Measurements from ENCODE around the gene UXT.
"Not testable (repeated sequence)": the region's sequence is repeated elsewhere in the genome, so short reads cannot be mapped to it uniquely, and the experiment has no call there.

UXT gene, protein sequence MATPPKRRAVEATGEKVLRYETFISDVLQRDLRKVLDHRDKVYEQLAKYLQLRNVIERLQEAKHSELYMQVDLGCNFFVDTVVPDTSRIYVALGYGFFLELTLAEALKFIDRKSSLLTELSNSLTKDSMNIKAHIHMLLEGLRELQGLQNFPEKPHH

DNA sequence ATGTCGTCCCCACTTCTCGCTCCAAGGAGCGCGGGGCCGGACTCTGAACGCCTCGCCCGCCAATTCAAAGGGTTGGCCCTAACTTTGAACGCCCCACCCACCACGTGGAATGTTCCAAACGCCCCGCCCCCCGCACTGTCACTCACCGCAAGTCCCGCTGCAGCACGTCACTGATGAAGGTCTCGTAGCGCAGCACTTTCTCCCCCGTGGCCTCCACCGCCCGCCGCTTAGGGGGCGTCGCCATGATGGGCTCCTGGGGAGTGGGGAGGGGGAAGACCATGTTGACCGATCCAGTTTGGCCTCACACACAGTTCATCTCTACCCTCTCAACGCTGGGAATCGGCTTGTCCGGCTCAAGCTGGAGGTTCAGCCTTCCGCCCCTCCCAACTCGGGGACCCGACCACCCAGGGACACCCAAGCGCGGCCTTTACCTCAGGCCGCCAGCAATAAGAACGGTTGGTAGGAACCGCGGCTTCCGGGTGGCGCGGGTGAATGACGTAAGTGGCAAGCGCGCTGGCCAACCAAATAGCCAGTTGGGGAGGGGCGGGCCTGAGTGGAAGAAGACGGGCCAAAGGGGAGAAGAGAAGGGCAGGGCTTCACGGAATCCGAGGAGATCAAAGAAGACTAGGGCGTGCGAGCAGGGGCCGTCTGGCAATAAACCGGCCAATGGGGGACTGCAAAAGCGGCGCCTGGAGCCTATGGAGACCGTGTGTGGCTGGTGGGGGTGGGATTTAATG is at the start of gene UXT:
TSS of gene UXT (minus strand) at position 497 of the 737 bp plus-strand sequence. CDS start at position 244, 253 bp downstream.
- peak; percentile 93 for DNase-seq

DNA sequence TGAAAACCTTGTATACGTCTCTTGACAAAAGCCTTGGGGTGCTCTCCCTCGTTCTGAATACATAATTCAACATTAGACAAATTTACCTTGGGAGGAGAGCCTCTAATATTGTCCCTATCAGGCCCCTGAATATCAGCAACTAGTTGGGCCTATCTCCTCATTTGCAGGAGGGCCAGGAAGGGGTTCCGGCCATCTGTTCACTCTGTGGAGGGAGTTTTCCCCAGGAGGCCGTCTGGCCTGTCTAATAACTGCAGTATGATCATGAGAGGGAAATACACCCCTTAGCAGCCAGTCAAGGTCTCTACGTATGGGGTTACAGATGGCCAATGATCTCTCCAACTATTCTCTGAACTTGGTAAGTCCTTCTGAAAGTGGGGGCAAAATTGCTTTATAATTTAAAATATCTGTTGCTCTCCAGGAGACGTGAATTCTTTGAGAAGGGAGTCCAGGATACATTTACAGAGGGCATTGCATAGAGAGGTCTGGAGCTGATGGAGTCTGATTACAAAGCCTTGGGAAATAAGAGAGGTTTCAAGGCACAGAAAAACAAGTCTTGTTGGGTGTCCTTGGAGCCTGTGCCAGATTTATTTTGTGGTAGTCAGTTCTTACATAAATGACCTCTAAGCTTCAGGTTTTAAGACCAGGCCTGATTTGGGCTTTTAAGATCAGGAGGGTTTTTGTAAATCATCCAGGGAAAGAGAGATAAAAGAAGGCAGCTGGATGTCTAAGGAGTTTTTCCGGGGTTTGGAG is 48.2 kb upstream of the UXT start:
- peak; percentile 20 for DNase-seq

DNA sequence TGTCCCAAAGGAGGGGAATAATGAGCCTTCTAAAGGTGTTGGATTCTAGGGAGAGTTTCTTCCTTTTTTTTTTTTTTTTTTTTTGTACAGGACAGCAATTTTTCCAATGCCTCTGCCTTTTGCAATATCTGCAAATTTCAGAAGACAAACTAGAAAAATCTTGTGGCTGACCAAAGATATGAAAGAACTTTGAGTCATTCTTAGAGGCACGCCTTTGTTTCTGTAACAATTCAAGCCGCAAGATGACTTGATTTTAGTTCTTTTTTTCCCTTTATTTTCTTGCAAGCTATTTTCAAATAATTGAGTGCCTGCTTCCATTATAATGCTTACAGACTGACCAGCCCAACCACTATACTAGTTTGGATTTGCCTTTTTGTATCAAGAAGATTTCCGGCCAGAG is 47.6 kb upstream of the UXT start:
- no peak for DNase-seq

DNA sequence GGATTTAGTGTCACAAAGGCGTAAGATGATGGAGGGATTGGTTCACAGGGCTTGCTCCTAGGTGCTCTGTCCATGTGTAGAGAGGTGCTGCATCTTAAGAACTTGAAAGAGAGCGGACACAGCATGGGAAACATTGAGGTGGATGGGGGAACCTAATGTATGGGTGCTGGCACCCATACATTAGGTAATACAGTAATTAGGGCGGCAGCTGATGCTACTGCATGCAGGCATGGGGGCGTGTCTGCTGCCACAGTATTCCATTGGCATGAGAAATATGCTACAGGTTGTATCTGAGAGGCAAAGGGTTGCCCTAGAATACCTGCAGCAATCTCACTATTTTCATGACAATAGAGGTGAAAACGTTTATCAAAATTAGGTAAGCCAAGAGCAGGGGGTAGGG is 45.8 kb upstream of the UXT start:
- DNase-seq, result no peak

DNA sequence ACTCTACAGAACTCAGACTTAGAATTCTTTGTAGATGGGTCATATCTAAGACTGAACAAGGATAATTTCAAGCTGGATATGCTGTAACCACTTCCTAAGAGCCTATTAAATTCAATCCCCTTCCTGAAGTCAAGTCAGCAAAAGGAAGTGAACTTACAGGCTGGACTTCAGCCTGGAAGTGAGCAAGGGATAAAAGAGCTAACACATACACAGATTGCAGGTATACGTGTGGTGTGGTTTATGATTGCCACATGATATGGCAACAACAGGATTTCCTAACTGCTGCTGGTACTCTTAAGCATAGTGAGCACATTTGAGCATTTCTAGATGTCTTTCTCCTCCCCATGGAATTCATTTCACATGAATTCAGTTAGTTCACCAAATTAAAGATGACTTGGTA is 38.2 kb upstream of the UXT start:
- no peak for DNase-seq

DNA sequence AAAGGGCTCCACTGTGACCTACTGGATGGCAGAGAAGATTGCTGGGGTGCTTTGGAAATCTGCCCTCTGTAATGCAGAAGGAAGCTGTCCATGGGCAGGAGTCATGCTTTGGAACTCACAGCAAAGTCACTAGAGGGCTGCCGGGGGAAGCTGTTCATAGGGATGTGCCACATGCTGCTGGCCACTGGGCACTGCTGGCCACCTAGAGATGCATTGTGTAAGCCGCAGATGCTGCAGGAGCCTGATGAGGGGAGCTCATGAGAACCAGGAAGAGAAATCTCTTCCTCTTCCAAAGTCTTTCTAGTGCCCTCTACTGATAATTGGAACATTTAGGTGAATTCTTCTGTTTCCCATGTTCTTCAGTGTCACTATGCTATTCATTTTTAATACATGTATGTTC is 31.2 kb upstream of the UXT start:
- DNase-seq, result no peak

DNA sequence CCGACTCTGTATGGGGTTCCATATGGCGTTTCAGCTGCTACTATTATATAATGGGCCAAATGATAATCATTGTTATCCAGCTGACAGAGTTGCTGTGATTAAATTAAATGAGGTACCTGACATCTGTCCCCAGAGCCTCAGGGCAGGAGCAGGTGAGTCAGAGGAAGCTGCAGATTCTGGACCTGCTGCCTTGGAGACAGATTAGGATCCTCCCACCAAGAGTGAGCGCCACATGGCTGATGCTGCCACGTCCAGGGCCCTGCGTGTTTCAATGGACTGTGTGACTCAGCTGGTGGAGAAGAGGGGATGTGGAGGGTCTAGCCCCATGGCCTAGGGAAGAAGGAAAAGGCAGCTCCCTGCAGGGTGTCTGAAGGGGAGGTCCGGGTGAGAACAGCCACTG is 28.3 kb upstream of the UXT start:
- DNase-seq, result no peak

DNA sequence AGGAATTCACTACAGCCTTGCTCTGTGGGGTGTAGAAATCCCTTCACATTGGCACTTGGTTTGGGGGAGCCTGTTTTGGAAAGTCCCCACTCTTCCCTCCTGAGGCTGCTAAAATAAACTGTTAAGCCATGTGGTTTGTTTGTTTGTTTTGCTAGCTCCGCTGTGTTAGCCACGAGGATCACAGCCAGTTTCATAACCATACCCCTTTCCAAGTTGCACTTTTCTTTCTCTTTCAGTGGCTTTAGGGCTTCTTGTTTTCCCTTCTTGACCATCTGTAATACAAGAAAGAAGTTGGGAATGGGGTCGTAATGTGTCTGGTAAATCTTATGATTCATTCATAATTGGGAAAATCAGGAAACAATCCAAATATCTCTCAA is 24.8 kb upstream of the UXT start:
- no peak for DNase-seq

DNA sequence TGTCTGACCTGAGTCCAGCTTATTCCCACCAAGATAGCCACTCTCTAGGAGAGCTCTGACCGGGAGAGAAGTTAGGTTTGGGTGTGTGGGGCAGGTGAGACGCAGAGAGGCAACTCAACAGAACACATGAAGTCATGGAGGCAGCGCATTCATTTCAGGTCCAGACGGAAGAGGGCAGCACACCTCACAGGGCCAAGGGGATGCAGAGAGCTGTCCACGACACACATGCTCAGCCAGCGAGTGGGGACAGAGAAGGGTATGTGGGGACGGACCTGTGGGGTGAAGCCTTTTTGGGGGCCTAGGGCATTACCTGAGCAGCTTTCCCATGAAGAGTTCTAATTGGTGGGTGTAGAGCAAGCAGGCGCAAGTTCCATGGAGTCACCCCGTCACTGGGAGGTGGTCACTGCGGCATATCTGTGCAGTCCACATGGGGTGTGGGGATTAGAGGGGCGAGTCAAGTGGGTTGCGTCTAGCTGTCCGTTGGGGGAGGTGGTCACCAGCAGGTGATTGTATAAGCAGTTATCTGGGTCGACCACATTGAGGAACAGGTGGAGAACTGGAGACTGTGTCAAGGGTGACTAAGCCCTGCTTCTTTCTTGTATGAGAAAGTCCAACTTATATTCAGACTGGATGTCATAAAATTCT is 24.3 kb upstream of the UXT start:
- DNase-seq, result no peak

DNA sequence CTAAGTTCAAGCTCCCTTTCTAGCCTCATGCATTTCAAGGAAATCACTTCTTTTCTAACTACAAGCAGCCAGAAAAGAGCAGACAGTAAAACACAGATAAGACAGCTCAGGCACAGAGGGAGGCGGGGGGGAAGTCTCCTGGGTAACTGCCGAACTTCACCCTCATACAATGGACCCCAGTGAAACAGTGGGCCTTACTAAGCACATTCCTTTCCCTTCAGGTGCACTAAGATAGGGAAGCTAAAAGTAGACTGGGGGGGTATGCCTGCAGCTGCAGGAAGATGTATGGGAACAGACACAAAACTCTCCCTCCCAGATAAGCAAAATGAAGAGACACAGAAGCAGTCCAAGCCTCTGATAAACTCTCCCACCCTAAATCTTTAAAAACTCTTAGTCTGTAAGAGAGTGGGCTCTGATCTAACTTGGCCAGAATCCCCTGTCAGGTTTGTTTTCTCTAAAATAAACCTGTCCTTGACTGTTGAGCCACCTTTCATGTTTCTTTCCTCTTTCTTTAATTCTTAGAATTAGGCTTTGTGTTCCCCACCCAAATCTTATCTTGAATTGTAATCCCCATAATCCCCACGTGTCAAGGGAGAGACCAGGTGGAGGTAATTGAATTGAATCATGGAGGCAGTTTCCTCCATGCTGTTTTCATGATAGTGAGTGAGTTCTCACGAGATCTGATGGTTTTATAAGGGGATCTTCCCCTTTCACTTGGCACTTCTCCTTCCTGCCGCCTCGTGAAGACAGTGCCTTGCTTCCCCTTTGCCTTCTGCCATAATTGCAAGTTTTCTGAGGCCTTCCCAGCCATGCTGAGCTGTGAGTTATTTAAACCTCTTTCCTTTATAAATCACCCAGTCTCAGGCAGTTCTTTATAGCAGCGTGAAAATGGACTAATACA is 17.2 kb upstream of the UXT start:
- DNase-seq, result not testable (repeated sequence)

DNA sequence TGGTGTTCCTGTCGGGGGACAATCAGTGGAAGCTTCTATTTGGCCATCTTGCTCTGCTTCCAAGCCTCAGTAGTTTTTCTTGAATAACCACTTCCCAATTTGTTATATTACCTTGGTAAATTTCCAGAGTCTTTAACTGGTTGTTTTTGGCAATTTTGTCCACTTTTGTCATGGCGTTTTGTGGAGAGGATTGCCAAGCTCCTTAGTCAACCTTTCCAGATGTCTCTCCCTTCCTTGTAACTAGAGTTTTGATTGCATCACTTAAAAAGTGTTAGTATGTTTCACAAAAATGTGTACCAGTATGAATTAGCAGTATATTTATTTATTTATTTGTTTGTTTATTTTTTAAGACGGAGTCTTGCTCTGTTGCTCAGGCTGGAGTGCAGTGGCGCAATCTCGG is 15.8 kb upstream of the UXT start:
- no peak for DNase-seq

DNA sequence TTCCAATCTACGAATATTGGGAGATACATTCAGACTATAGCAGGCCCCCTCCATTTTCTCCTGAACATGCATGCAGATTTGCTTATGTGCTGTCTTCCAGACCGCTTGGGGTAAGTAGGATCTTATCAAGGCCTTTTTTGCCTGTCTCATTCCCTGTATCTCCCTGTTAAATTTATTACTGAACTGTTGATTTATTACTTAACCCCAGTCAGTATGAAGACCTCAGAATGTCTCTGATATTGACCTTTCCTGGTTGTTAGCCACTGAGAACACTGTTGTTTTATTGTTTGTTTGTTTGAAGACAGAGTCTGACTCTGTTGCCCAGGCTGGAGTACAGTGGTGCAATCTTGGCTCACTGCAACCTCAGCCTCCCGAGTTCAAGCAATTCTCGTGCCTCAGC is 6.8 kb upstream of the UXT start:
- DNase-seq, result not testable (repeated sequence)

DNA sequence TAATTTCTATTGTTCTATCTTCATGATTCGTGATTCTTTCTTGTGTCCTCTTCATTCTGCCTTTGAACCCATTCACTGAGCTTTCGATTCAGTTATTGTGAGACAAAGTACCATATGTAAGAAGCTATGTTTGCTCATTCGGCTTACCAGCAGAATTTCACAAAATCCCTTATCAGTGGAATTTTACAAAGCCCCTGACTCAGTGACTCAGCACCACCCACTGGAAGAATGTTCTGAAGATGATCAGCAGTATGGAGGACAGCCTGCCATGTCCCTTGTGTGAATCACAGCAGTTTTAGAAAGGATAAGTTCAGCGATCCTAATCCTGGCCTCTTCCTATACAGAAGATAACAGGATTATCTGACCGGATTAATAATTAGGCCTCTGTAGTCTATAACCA is 5.8 kb upstream of the UXT start:
- no peak for DNase-seq

DNA sequence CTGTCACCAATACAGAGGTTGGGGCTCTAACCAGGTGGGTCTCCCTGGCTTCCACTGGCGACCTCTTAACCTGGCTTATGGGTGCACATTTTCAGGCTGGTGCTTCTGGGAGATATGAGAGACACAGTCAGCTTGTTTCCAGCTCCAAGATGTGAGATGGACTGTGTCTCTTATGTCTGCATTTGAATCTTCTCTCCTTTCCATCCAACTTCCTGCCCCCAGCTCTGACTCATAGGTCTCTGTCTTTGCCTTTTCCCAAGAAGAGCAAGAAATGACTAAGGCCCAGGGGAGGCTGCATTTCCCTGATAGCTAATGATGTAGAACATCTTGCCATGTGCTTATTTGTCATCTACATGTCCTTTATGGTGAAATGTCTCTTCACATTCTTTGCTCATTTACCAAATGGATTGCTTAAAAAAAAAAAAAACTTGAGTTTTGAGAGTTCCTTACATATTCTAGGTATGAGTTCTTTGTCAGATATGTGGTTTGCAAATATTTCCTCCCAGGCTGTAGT is 3.2 kb upstream of the UXT start:
- no peak for DNase-seq

DNA sequence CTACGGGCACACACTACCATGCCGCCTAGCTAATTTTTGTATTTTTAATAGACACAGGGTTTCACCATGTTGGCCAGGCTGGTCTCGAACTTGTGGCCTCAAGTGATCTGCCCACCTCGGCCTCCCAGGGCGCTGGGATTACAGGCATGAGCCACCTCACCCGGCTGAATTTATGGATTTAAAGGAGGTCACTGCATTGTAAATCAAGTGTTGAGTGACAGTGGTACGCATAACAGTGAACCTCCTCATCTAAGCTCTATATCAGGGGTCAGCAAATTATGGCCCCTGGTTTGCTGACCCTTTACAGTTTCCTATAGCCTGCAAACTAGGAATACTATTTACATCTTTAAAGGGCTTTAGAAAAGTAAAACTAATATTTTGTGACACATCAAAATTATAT is 2.6 kb upstream of the UXT start:
- no peak for DNase-seq

DNA sequence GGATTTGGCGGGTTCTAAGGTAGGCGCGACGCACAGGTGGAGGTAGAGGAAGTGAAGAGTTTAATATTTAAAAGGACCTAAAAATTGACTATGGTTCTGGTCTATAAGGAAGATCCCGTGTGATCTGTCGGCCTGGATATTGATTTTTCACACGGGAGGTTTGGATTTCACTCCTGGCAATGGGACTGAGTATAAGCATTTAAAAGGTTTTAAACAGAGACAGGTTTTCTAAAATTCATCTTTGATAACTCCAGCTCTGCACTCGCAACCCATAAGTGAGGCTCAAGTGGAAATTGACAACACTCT is 394 bp upstream of the UXT start:
- no peak for DNase-seq

DNA sequence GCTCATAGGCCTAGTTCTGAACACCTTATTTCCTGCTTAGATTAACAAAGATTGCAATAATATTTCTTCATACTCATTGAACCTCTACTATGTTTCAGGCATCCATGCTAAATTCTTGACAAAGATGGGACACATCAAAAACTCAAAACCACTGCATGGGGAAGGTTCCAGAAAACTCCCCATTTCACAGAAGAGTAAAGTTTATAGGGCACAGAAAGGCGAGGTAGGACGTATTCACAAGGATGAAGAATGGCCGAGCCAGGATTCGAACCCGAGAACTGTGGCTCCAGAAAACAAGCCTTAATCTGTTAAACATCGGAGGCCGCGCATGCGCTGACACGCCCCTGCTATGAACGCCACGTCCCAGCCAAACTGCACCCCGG is 688 bp downstream of the UXT start:
- no peak for DNase-seq

DNA sequence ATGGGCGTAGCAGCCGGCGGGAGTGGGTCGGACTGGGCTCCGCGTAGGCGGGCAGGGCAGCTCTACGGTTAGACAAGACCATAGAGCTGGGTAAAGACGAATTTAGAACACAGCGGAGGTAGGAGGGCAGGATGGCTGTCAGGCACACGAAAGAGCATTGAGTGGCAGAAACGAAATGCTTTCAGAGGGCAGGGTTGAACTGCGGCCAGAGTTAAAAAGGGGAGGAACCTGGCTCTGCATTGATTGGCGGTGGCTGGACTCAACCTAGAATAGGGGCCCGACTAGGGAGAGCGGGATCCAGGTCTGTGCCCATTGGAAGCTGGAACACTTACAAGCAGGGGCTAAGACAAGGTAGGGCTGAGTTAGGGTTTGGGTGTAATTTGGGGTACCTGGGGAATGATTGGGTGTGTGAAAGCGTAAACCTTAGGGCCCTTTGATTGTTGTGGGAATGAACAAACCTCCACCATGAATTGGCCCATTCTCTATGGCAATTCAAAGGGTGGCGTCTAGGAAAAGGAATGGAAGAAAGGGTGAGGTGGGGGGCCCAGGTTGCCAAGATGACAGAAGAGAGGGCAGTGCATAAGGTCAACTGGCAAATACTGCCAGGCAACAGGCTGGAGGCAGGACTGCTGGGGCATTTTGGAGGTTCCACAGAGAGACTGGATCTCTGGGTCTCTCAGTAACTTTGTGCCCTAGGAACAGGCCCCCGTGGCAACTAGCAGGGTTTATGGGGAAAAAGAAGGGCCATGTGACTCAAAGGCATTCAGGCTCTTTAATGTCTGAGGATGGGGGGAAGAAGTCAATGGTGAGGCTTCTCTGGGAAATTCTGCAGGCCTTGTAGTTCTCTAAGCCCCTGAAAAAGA is 7.7 kb downstream of the UXT start:
- no peak for DNase-seq

DNA sequence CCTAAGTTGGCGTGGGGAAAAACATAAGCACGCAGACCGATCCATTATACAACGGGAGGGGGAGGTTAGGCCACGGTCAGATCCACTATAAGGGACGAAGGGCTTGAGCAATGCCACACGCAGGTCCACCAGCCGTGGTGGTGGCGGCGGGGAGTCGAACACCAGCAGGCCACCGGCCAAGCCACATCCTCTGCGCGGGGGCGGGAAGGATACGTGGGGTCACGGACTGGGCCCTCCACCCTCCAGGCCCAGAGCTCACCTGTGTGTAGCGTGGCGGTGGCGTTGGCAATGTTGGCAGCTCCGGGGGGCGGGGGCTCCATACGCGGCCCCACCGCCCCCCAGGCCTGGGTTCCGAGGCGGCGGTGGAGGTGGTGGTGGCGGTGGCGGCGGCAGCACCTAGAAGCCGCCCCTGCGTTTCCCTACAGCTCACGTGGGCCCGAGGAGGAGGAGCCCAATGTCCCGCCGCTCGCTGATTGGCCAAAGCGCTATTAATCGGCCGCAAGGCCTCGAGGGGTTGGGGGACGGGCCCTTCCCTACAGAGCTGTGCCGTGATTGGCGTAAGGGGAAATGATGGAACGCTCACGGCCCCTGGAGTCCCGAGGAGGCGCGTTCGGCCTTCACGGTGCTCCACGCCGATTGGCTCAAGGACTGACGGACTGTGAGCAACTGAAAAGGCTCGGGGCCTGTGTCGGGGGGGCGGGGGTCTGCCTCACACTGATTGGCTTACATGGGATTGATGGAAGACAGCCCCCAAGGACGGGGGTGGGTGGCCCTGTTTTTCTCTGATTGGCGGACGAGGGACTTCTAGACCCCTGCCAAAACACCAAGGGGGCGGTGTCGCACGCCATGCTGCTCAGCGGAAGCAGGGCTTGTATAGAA is 8.6 kb downstream of the UXT start, which contains the start of gene ELK1:
TSS of gene ELK1 (minus strand) at position 400 of the 879 bp plus-strand sequence. CDS start 9,122 bp downstream, outside the sequence.
- peak; percentile 91 for DNase-seq

DNA sequence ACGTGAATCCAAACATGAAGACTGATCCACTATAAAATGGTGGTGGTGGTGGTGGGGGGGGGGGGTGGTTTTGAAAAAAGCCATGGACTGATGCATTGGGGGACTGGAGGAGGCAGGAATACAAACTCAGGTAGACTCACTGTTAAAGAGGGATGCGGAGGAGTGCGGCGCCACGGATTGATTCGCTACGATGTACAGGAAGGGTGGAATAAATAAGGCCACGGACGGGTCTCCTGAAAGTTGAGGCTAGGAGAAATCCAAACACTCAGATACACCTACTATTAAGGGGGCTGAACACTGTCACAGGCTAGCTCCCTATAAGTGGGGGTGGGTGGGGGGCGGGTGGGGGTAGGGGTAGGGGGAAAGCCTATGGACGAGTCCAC is 9.2 kb downstream of the UXT start:
- DNase-seq, result no peak

DNA sequence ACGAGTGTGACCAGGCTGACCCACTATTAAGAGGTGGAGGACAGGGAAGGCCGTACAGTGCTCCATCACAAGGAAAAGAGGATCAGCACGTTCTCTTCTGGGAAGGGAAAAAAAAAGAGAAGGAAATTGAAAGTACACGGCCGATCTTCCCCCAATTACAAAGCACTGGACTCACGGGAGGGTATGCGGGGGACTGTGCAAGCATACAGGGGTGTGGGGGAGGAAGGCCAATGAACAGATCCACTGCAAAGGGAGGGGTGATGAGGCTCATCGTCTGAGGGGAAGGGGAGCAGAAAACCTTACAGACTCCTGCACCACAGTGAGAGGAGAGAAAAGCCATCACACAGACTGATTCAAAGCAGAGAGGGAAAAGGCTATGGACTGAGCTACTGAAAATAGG is 9.7 kb downstream of the UXT start:
- DNase-seq, result no peak

All from retina (tissue), 1 donor.